ENCODE results near the gene TIMP3.

TIMP3 gene

GRCh38 chr22:32888976-32889375, 87.5 kb downstream of the TIMP3 start:
- DNase-seq, result no peak

GRCh38 chr22:32896891-32897290, 95.4 kb downstream of the TIMP3 start:
- no peak for DNase-seq

- no peak for DNase-seq
Measured at GRCh38 chr22:32897400-32897799, 95.9 kb downstream of the TIMP3 start.

GRCh38 chr22:32900886-32901635, 99.6 kb downstream of the TIMP3 start:
- no peak for DNase-seq

- no peak for DNase-seq
Measured at GRCh38 chr22:32901925-32902324, 100.4 kb downstream of the TIMP3 start.

- DNase-seq, result no peak
Measured at GRCh38 chr22:32903507-32903906, 102.0 kb downstream of the TIMP3 start.

GRCh38 chr22:32904044-32904443, 102.5 kb downstream of the TIMP3 start:
- no peak for DNase-seq

GRCh38 chr22:32905400-32905799, 103.9 kb downstream of the TIMP3 start:
- DNase-seq, result no peak

- no peak for DNase-seq
Measured at GRCh38 chr22:32909581-32910428, 108.3 kb downstream of the TIMP3 start.

- no peak for DNase-seq
Measured at GRCh38 chr22:32910429-32910772, 108.9 kb downstream of the TIMP3 start.

- no peak for DNase-seq
Measured at GRCh38 chr22:32911503-32911902, 110.0 kb downstream of the TIMP3 start.
